Nephron (organoid): ENCODE results near the gene RGR.

Source experiments
- H3K27ac Mint-ChIP-seq, 3 experiments: 2 replicates each; pipeline ENCODE4 v1.8.0; 2020; ENCODE audit warnings: mixed read lengths in 3 of 3, mild to moderate bottlenecking in 2 of 3, moderate library complexity in 1 of 3
- H3K27me3 Mint-ChIP-seq: 2 replicates; pipeline ENCODE4 v1.8.0; 2021; ENCODE audit warnings: low read depth, mild to moderate bottlenecking, moderate library complexity, mixed read lengths
- H3K36me3 Mint-ChIP-seq: 2 replicates; pipeline ENCODE4 v1.8.0; 2020; ENCODE audit warnings: low read depth, mixed read lengths
- H3K4me1 Mint-ChIP-seq: 2 replicates; pipeline ENCODE4 v1.8.0; 2020; ENCODE audit warnings: mixed read lengths
- H3K4me3 Mint-ChIP-seq, 3 experiments: 2 replicates each; pipeline ENCODE4 v1.8.0; 2020; ENCODE audit warnings: mild to moderate bottlenecking in 3 of 3, mixed read lengths in 3 of 3, moderate library complexity in 2 of 3
- H3K9me3 Mint-ChIP-seq: 2 replicates; pipeline ENCODE4 v1.8.0; 2020; ENCODE audit warnings: mixed read lengths
- CTCF ChIP-seq, 3 experiments: fragments of 200-600 bp; sonication (generic); IDR thresholded peaks; one replicate each; pipeline ENCODE4 v1.5.0; 2021; ENCODE audit warnings: antibody characterized with exemption in 3 of 3; ENCODE audit not compliant: unreplicated experiment in 3 of 3

The RGR gene

GRCh38 chr10:84200537-84201243, 44.2 kb upstream of the RGR start:
- no peak for TF ChIP-seq CTCF (IDR thresholded peaks at IDR 0.05; ENCODE audit: unreplicated experiment in 3 of 3)
- H3K9me3 Mint-ChIP-seq = no peaks in the 10 kb centered on the region
- H3K27ac Mint-ChIP-seq = no peak overlapping the region
- H3K4me3 Mint-ChIP-seq = no peak overlapping the region
- no peaks in the 10 kb centered on the region for H3K36me3 Mint-ChIP-seq
- H3K4me1 Mint-ChIP-seq = no peaks in the 10 kb centered on the region
- peaks cover 50% of the 10 kb centered on the region for H3K27me3 Mint-ChIP-seq

- H3K27ac Mint-ChIP-seq = no peak overlapping the region
Observed at GRCh38 chr10:84201244-84201606, 43.6 kb upstream of the RGR start.

GRCh38 chr10:84201682-84202081, 43.2 kb upstream of the RGR start:
- H3K27me3 Mint-ChIP-seq = peaks cover 47% of the 10 kb centered on the region
- H3K4me1 Mint-ChIP-seq = no peaks in the 10 kb centered on the region
- H3K36me3 Mint-ChIP-seq = no peaks in the 10 kb centered on the region
- no peak for TF ChIP-seq CTCF (IDR thresholded peaks at IDR 0.05; ENCODE audit: unreplicated experiment in 3 of 3)
- H3K27ac Mint-ChIP-seq = no peak overlapping the region
- no peak overlapping the region for H3K4me3 Mint-ChIP-seq
- H3K9me3 Mint-ChIP-seq = no peaks in the 10 kb centered on the region

More at GRCh38 chr10:84201244-84201606, 43.6 kb upstream of the RGR start:
- no peaks in the 10 kb centered on the region for H3K4me1 Mint-ChIP-seq
- no peaks in the 10 kb centered on the region for H3K36me3 Mint-ChIP-seq
- TF ChIP-seq CTCF (IDR thresholded peaks at IDR 0.05; ENCODE audit: unreplicated experiment in 3 of 3) = no peak
- peaks cover 49% of the 10 kb centered on the region for H3K27me3 Mint-ChIP-seq
- H3K9me3 Mint-ChIP-seq = no peaks in the 10 kb centered on the region
- H3K4me3 Mint-ChIP-seq = no peak overlapping the region

GRCh38 chr10:84202349-84202748, 42.5 kb upstream of the RGR start:
- Mint-ChIP-seq H3K4me3 (no peak overlapping the region), H3K27ac (no peak overlapping the region), H3K4me1 (no peaks in the 10 kb centered on the region), H3K9me3 (no peaks in the 10 kb centered on the region), H3K27me3 (peaks cover 47% of the 10 kb centered on the region), H3K36me3 (no peaks in the 10 kb centered on the region)
- no peak for TF ChIP-seq CTCF (IDR thresholded peaks at IDR 0.05; ENCODE audit: unreplicated experiment in 3 of 3)

GRCh38 chr10:84204122-84204521, 40.7 kb upstream of the RGR start:
- H3K4me1 Mint-ChIP-seq = no peaks in the 10 kb centered on the region
- H3K9me3 Mint-ChIP-seq = no peaks in the 10 kb centered on the region

More at GRCh38 chr10:84204122-84204521, 40.7 kb upstream of the RGR start:
- H3K27me3 Mint-ChIP-seq = peaks cover 42% of the 10 kb centered on the region
- TF ChIP-seq CTCF (IDR thresholded peaks at IDR 0.05; ENCODE audit: unreplicated experiment in 3 of 3) = peak in 1 of 3 experiments; percentile 17
- no peak overlapping the region for H3K27ac Mint-ChIP-seq
- H3K4me3 Mint-ChIP-seq = no peak overlapping the region
- no peaks in the 10 kb centered on the region for H3K36me3 Mint-ChIP-seq
